GM19043 (cell line): ENCODE data around the gene LAMA3.

ENCODE experiments used
- ATAC-seq: cut with Tn5 transposase; IDR thresholded peaks from one replicate; pipeline ENCODE4 v1.9.1; 2021; ENCODE audit warnings: low read depth; ENCODE audit not compliant: unreplicated experiment

Gene LAMA3

DNA sequence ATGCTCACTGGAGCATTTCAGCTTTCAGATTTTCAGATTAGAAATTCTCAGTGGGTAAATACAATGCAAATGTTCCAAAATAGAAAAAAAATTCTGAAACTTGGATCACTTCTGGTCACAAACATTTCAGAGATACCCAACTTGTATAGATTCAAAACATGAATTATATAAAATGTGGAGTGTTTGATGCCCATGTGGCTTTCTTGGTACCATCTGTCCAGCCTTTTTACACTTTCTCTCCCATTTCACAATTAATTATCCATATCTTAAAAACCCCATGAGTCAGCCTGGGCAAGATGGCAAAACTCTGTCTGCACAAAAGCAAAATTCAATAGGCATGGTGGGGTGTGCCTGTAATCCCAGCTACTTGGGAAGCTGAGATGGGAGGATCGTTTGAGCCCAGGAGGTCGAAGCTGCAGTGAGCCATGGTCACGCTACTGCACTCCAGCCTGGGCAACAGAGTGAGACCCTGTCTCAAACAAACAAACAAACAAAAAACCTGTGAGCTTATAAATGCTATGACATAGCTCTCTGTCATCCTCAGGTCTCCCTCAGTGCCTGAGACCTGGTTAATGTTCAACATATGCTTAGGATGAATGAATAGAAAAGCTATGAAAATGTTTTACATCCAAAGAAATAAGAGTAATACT is 179.0 kb downstream of the LAMA3 start:
- ATAC-seq: no peak

DNA sequence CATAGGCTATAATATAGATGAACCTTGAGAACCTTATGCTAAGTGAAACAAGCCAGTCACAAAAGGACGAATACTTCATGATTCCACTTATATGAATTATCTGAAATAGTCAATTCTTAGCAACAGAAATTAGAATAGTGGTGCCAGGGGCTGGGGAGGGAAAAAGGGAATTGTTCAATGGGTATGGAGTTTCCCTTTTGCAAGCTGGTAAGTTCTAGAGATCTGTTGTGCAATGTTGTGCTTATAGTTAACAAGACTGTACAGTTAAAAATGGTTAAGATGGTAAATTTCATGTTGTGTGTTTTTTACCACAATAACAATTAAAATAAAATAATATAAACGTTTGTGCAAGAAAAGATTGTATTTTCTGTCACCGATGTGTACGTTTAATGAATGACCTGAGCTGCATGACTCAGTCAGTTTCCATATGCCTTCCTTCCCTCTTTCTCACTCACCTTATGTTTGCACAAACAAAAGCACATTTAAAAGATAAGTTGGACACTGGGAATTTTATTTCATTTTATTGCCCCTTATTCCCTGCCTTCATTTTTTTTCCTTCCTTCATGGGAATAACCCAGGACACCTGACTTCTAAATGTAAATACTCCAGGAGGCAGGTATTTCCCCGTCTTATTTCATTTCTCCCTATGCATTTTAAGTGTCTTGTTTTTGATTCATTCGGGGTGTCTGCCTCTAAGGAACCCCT is 181.6 kb downstream of the LAMA3 start:
- ATAC-seq: no peak

DNA sequence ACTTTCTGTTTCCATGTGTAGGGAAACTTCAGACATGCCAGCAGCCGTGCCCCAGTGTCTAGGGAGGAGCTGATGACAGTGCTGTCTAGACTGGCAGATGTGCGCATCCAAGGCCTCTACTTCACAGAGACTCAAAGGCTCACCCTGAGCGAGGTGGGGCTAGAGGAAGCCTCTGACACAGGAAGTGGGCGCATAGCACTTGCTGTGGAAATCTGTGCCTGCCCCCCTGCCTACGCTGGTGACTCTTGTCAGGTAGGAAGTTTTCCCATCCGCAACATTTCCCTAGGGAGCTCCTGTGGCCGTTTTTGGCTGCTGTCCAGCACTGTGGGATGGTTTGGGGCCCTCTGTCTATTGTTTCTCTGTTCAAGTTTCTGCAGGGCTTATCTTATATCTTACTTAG is 182.2 kb downstream of the LAMA3 start:
- peak; percentile 86 for ATAC-seq

DNA sequence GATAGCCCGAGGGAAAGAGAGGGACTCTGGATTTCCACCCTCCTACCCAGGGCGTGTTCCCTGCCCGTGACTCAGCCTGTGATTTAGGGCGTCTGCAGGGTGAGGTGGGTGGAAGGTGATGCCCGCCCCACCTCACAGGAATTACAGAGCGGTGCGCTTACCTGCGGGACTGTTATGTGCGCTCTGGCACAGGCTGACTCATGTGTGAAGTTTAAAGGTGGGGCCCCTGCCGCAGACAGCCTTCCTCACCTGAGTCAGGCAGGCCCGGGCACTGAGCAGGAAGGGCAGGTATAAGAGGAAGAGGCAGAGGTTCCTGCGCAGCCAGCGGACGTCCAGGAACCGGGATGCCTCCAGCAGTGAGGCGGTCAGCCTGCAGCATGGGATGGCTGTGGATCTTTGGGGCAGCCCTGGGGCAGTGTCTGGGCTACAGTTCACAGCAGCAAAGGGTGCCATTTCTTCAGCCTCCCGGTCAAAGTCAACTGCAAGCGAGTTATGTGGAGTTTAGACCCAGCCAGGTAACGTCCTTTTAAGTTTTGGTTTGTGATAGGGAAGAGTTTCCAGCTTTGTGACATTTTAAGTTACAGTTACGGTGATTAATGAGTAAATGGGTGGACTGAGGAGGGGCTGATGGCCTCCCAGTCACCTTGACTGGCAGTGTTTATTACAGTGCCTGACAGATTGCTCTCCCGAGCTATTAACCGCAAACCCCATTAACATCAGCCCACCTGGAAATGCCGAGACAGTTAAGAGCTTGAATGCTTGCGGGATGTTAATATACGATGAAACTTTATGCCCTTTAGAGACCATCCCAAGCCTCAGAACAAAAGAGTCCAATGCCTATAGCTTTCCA is 183.7 kb downstream of the LAMA3 start:
- no peak for ATAC-seq

DNA sequence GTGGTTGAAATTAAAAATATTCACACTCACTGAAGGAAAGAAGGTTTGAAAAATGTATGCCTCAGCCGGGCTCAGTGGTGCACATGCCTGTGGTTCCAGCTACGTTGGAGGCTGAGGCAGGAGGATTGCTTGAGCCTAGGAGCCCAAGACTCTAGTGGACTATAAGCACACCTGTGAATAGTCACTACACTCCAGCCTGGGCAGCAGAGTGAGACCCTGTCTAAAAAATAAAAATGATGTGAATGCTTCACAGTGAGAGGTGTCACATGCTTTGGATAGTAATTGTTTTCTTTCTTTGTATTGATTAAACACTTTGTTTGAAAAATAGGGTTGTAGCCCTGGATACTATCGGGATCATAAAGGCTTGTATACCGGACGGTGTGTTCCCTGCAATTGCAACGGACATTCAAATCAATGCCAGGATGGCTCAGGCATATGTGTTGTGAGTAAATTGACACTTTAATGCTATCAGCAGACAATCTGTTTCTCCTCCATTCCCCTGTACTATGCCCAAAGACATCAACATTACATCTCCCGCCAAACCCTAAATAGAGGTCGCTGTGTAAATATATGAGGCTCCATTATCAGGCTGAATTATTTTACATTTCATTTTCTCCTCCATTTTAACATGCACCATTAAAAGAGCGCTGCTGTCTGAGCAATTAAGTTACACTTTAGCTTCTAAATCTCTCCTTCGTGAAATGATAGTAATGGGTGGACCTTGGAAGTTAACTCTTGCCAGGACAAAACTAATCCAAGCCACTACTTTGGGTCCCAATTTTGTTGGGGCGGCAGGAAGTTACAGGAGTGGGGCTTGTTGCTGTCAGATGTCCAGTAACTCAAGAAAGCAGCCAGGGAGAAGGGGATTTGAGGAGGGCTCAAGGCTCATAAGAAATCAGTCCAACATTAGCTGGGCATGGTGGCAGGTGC is 187.0 kb downstream of the LAMA3 start:
- no peak for ATAC-seq

DNA sequence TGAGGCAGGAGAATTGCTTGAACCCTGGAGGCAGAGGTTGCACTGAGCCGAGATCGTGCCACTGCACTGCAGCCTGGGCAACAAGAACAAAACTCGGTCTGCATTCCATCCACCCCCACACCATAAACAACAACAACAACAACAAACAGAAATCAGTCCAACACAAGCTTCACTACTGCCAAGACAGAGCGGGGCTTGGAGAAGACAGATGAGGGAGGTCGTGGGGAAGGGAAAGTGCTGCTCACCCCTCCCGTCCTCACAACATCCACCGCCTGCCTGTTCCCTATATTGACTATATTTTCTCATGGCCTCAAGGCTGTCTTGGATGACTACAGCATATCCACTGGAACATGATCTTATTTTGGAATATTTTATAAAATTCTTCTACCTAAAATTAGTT is 187.7 kb downstream of the LAMA3 start:
- ATAC-seq: no peak

DNA sequence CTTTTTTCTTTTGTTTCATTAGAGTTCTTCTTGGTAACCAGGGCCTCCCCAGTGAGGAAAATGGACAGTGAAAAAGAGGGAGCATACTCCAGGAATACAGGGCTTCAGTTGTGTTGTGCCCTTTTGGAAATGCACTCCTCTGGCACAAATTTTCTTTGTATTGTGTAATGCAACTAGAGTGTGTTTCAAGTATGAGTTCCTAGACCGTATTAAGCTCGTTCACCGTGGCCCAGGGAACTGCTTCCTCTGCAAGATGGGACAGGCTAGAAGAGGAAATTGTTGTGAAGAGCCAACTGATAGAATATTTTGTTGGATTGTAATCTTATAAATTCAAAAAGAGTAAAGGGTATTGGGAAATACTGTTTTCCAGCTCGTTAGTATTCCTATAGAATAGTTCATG is 188.1 kb downstream of the LAMA3 start:
- no peak for ATAC-seq

DNA sequence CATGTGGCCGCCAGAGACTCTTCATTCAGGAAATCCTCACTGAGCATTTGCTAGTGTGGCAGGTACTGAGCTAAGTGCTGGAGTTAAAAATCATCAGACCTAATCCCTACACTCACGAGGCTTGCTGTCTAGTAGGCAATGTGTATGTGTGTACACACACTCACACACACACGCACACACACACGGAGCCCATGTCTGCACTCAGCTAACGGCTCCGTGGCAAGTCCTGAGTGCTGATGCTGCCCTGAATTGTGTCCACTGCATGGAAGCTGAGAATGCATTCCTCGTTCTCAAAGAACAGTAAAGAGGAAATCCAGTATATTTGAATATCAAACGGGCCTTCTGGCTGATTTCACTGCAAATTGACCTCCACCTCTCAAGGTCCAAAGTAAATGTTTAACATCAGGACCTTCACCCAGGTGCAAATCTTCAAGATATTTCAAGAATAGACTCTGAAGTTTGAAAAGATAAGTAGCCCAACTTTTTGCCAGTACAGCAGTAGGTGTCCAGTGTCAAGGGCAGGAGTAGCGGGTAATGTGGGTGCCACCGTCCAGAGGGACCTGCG is 189.2 kb downstream of the LAMA3 start:
- no peak for ATAC-seq

DNA sequence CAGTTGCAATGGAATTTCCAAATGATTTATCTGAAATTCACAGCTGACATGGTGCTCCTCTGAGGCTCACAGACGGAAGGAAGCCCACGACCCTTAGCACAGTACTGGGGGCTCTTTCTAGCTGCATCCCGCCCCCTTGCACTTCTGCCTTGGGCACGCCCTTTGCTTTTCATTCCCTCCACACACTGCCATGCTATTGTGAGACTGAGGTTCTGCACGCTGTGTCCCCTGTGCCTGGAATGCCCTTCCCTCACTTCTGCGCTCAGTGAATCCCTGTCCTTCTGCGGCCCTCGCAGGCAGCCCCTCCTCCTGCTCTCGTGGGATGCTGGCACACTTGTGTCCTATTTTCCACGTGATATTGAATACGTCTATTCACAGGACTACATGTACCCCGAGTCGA is 189.9 kb downstream of the LAMA3 start:
- ATAC-seq: no peak

DNA sequence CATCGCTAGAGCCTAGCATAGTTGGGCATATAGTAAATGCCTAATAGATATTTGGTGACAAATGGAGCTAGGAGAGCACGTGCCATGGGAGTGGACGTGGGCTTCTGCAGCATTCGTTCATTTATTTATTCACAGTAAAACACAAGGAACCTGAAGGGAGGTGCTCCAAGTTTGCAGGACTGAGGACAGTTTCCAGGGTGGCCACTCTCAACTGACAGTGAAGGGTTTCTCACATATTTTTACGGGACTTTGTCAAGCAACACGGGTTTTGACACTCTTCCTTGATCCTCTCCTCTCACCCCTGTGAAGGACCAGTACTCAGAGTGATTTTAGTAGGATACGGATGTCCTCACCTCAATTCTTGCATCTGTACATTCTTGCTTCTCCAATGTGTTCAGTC is 190.3 kb downstream of the LAMA3 start:
- ATAC-seq: no peak

DNA sequence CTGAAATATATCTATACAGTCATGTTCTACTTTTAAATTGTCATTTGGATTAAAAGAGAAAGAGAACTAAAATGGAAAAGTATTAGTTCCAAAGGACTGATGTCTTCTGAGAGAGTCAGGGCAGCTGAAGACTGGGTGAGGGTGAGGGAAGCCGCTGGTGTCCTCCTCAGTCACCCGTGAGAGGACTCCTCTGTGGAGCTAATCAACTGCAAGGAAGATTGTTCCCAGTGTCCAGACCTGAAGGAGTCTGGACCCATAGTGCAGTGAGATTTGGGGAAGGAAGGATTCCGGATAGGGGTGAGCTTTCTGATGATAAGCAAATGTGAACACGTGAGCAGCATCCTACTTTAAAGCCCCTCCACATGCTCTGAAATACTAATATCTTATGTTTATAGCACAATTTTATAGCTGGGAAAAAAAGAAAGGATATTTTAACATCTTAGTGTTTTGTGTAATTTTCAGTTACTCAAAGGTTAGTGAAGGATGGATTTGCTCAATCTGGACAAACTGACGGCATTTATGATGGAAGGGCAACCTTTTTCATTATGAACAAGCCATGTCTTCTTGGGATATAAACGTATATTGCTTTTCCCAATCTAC is 190.8 kb downstream of the LAMA3 start:
- ATAC-seq: no peak

DNA sequence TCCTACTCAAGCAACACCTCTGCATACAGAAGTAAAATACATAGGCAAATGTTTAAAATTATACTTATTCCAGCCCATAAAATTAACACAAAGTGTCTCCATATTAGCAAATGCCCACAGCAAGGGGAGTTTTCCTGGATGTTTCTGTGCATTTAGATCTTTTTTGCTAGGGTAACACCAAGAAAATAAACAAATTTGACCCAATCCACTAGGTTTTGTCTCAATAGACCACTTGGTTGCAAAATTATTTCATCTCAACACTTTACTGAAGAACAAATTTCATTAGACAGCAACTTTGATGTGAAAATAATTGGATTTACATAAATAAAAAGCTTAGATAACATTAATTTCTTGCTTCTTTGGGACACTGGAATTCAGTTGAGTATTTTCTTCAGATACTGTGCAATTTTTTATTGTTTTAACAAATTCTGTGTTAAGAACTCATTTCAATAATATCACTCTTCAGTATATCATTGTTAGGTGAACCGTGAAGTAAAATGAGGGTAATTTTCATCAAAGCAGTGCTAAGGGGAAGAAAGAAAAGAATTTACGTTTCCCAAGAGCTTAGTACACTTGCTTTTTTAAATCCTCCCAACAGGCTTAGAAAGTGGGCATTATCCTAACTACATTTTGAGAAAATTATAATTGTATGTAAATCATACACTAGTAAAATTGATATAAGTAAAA is 191.8 kb downstream of the LAMA3 start:
- ATAC-seq: no peak

DNA sequence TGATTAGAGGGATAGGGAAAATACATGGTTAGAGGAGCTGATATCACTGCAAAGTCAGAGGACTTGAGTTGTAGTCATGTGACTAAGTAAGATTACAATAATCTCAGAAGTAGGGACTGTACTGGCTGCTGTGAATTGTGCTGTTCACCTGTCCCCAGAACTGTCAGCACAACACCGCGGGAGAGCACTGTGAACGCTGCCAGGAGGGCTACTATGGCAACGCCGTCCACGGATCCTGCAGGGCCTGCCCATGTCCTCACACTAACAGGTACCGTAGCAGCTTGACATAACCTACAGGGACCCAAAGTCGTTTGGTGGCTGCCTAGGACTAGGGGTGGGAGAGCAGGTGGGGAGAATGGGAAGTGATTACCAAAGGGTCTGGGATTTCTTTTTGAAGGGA is 192.5 kb downstream of the LAMA3 start:
- ATAC-seq: no peak

DNA sequence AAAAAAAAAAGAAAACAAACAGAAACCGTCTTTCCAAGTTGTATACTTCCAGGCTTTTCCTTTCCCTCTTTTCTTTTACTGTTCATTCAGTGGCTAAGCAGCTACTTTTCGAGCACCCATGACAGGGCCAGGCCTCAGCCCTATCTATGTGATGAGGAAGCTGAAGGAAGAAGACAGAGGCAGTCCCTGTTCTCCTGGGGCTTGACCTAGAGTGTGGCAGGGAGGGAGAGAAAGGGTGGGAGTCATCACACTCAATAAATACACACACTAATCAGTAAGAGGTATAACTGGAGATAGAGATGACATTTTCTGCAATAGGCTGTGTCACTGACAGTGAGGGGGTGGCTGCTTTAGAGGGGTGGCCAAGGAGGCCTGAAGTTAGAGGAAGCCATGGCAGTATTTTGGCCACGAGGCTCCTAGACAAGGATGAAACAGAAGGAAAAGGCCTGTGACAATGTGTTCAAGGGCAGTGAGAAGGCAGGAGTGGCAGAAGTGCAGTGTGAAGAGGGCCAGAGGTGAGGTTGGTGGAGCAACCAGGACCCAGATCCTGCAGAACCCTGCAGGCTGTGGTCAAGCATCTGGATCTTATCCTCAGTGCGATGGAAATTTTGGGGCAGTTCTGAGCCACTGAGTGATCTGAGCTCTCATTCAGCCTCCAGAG is 193.5 kb downstream of the LAMA3 start:
- ATAC-seq: no peak

DNA sequence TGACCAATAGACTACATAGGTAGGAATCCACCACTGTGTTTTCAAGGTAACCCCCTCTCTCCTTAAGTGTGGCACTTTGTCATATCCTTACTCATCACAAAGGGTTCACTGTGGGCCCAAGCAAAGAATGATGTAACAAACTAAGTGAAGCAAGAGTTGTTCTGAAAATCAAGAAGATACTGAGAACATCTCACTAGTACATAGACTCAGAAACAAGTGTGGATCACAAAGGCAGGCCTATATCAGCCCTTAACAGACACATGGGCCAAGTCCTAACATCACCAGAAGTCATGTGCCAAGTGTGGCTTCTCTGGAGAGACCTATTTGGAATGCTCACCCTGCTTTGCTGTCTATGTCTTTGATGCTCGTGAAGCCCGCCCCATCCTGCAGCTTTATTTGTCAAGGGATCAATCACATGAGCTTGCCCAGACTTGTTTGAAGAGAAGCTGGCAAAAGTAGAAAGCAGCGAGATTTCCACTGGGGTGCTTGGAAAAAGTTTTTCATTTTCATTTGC is 194.1 kb downstream of the LAMA3 start:
- no peak for ATAC-seq

DNA sequence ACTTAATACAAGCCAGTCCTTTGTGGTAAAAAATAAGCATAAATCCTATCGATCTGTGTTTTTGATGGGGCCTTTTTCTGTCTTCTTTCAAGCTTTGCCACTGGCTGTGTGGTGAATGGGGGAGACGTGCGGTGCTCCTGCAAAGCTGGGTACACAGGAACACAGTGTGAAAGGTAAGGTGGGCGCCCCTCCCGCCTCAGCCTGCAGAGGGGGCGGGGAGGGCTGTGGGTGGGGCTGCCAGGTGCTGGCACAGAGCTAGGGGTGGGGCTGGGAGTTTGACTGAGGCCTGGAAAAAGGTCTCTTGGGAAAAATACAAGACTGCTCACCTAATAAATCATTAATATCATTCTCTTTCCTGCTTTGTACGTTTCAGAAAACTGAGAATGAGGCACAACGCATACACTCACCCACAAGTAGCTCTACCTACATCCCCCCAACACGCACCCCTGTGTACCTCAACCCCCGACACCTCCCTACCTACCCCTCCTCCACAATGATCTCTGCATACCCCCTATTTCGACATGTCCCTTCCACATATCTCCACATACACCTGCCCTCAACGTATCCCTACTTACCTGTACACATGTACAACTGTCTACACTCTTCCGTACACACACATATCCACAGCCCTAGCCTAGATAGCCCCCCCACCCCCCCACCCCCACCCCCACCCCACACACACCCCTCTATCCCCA is 195.6 kb downstream of the LAMA3 start:
- no peak for ATAC-seq

DNA sequence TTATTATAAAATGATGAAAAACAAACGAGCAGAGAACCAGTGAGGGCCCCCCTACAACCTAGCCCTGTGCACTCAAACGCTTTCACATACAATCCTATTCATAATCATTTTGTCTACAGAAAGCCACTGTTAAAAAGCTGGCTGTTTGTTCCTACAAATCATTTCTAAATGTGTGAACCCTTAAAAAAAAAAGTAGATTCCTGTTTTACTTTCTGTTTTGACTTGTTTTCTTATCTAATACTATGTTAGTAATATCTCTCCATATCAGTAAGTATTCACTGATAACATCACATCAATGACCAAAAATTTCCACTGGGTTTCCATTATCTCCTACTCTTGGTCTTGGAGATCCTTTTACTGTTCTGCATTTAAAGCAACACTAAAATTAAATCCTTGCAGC is 196.5 kb downstream of the LAMA3 start:
- no peak for ATAC-seq

DNA sequence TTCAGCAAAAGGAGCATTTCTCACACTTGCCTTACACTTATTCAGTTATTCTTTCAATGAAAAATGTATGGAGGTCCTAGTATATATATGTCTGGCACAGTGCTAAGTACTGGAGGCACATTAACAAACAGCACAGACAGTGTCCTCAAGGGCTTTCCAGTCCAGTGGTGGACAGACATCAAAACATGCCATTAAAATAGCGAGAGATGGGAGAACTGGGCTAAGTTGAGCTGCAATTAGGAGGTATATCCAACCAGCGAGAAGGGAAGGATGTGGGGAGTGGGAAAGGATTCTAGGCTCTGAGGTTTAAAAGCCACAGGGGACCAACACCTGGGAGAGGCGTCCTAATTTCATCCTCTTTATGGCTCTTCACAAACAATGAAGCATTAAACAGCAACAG is 197.8 kb downstream of the LAMA3 start:
- no peak for ATAC-seq
